Keratinocyte (primary cell): Measurements from ENCODE around the gene EVL. TPM values are rescaled to one million over a fixed set of nuclear protein-coding genes. Genes with fewer than 3 reads are reported as not detected.

Experiments used
- DNase-seq: peaks from one replicate; pipeline ENCODE4 v3.0.0-alpha.2; 2011; ENCODE audit warnings: low read depth, missing footprints, low spot score
- FAIRE-seq: peaks from 2 replicates; lab custom pipeline; 2011; peaks lifted over from hg19 to GRCh38; lab: Jason Lieb, UNC
- H2AFZ ChIP-seq: 2 replicates; pipeline ENCODE4 v1.6.0; 2012; ENCODE audit warnings: low read length, control low read depth, inconsistent platforms; ENCODE audit not compliant: control insufficient read depth
- H3K27ac ChIP-seq: 2 replicates; pipeline ENCODE4 v1.5.1; 2011; ENCODE audit warnings: low read length; ENCODE audit not compliant: control insufficient read depth, insufficient read depth
- H3K27me3 ChIP-seq: 3 replicates; pipeline ENCODE4 v1.6.0; 2011; ENCODE audit warnings: low read length; ENCODE audit not compliant: control insufficient read depth, insufficient read depth; ENCODE audit errors: extremely low read depth
- H3K36me3 ChIP-seq, 2 experiments: 2 replicates in 1 of 2; 3 replicates in 1 of 2; pipeline ENCODE4 v1.5.1; 2011; ENCODE audit warnings: low read length in 2 of 2, mild to moderate bottlenecking in 1 of 2; ENCODE audit not compliant: control insufficient read depth in 2 of 2, insufficient read depth in 2 of 2; ENCODE audit errors: extremely low read depth in 1 of 2
- H3K4me1 ChIP-seq: 3 replicates; pipeline ENCODE4 v1.5.1; 2011; ENCODE audit warnings: low read length; ENCODE audit not compliant: control insufficient read depth, insufficient read depth; ENCODE audit errors: extremely low read depth
- H3K4me2 ChIP-seq: 3 replicates; pipeline ENCODE4 v1.6.0; 2011; ENCODE audit warnings: low read depth, low read length; ENCODE audit not compliant: control insufficient read depth, insufficient read depth; ENCODE audit errors: extremely low read depth
- H3K4me3 ChIP-seq, 3 experiments: fragments of 200-600 bp in 1 of 3; sonication (generic) in 1 of 3; 2 replicates in 2 of 3; 3 replicates in 1 of 3; pipeline ENCODE4 v1.5.1; 2011 to 2016; ENCODE audit warnings: low read length in 3 of 3, mild to moderate bottlenecking in 3 of 3, control low read depth in 2 of 3, inconsistent platforms in 1 of 3, low read depth in 1 of 3, mixed read lengths in 1 of 3, mixed run types in 1 of 3, moderate library complexity in 1 of 3; ENCODE audit not compliant: control insufficient read depth in 2 of 3, insufficient read depth in 2 of 3; ENCODE audit errors: extremely low read depth in 1 of 3
- H3K79me2 ChIP-seq: 2 replicates; pipeline ENCODE4 v1.6.0; 2012; ENCODE audit warnings: low read length; ENCODE audit not compliant: control insufficient read depth, insufficient read depth
- H3K9ac ChIP-seq: 3 replicates; pipeline ENCODE4 v1.6.0; 2011; ENCODE audit warnings: low read length; ENCODE audit not compliant: control insufficient read depth, insufficient read depth; ENCODE audit errors: extremely low read depth
- H3K9me1 ChIP-seq: 3 replicates; pipeline ENCODE4 v1.6.0; 2011; ENCODE audit warnings: low read length; ENCODE audit not compliant: control insufficient read depth, insufficient read depth; ENCODE audit errors: extremely low read depth
- H3K9me3 ChIP-seq: 2 replicates; pipeline ENCODE4 v1.5.1; 2012; ENCODE audit warnings: low read depth, low read length; ENCODE audit not compliant: control insufficient read depth
- H4K20me1 ChIP-seq: 3 replicates; pipeline ENCODE4 v1.6.0; 2011; ENCODE audit warnings: low read length; ENCODE audit not compliant: control insufficient read depth, insufficient read depth; ENCODE audit errors: extremely low read depth
- EZH2 ChIP-seq: IDR thresholded peaks from one replicate; pipeline ENCODE4 v1.6.1; 2012; ENCODE audit warnings: inconsistent platforms, mild to moderate bottlenecking, low read length, moderate library complexity
- dilution Hi-C: fragments of 300-500 bp; cut with MboI; formaldehyde crosslinking; loops from one replicate; pipeline ENCODE4 v1.7.0; 2020; ENCODE audit warnings: low sequenced_read_pairs; ENCODE audit not compliant: extremely low pct_ligation_motif_present
- polyA plus RNA-seq, 5 experiments: library from polyadenylated mRNA; depleted of rRNA in 3 of 5; stranded (reverse) in 3 of 5; stranded (forward) in 1 of 5; unstranded in 1 of 5; fragments of >200 nt; gene quantifications; 1 replicate in 1 of 5; 2 replicates in 3 of 5; 3 replicates in 1 of 5; pipeline versions ENCODE4 v1.2.1 to v1.2.3, GENCODE V29; 2011 to 2012; ENCODE audit warnings: missing spikeins in 2 of 5, low read depth in 1 of 5, low replicate concordance in 1 of 5
- TF ChIP-seq, protein P1 (sequence below), 3 experiments: IDR thresholded peaks in 1 of 3; conservative IDR thresholded peaks in 1 of 3; optimal IDR thresholded peaks in 1 of 3; 2 replicates in 2 of 3; 3 replicates in 1 of 3; pipeline versions ENCODE3 to v1.5.1; 2011; ENCODE audit warnings: low read length in 3 of 3, mild to moderate bottlenecking in 3 of 3, moderate library complexity in 2 of 3, control low read depth in 1 of 3, inconsistent platforms in 1 of 3; ENCODE audit not compliant: insufficient read depth in 2 of 3; ENCODE audit errors: extremely low read depth in 1 of 3

EVL gene
- polyA plus RNA-seq, 1 donor (not counting 4 experiments of a cell fraction or from before 2014, with no cell fraction given) = 12.0 TPM

DNA sequence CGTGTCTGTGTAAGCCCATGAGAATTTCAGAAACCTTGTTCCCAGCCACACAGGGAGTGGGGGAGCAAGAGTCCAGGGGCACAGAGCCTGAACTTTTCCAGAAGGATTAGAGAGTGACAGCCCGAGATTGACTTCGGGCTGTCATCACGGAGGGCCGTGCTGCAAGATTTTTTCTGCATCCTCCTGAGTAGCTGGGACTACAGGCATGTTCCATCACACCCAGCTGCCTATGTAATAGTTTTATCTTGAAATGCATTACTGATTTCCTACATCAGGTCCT is 14.4 kb downstream of the EVL start:
- H2AFZ ChIP-seq = no peak overlapping the region
- no peak overlapping the region for H3K9ac ChIP-seq
- no peak overlapping the region for H3K27ac ChIP-seq
- no peak for FAIRE-seq
- H3K4me2 ChIP-seq = no peak overlapping the region
- TF ChIP-seq EZH2 = no peak
- TF ChIP-seq, protein P1, sequence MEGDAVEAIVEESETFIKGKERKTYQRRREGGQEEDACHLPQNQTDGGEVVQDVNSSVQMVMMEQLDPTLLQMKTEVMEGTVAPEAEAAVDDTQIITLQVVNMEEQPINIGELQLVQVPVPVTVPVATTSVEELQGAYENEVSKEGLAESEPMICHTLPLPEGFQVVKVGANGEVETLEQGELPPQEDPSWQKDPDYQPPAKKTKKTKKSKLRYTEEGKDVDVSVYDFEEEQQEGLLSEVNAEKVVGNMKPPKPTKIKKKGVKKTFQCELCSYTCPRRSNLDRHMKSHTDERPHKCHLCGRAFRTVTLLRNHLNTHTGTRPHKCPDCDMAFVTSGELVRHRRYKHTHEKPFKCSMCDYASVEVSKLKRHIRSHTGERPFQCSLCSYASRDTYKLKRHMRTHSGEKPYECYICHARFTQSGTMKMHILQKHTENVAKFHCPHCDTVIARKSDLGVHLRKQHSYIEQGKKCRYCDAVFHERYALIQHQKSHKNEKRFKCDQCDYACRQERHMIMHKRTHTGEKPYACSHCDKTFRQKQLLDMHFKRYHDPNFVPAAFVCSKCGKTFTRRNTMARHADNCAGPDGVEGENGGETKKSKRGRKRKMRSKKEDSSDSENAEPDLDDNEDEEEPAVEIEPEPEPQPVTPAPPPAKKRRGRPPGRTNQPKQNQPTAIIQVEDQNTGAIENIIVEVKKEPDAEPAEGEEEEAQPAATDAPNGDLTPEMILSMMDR (optimal IDR thresholded peaks at IDR 0.05 in 1 of 3, IDR thresholded peaks at IDR 0.05 in 1 of 3, conservative IDR thresholded peaks at IDR 0.05 in 1 of 3; ENCODE audit: extremely low read depth in 1 of 3, insufficient read depth in 2 of 3, low read length in 3 of 3) = no peak
- no peak for DNase-seq
- no peaks in the 10 kb centered on the region for H3K9me1 ChIP-seq
- H3K9me3 ChIP-seq = no peaks in the 10 kb centered on the region
- no peaks in the 10 kb centered on the region for H4K20me1 ChIP-seq
- H3K4me1 ChIP-seq = peaks cover 19% of the 10 kb centered on the region
- H3K27me3 ChIP-seq = no peaks in the 10 kb centered on the region
- no peaks in the 10 kb centered on the region for H3K79me2 ChIP-seq
- dilution Hi-C loops = no loop called here
- H3K36me3 ChIP-seq = no peaks in the 10 kb centered on the region
- no peak overlapping the region for H3K4me3 ChIP-seq

DNA sequence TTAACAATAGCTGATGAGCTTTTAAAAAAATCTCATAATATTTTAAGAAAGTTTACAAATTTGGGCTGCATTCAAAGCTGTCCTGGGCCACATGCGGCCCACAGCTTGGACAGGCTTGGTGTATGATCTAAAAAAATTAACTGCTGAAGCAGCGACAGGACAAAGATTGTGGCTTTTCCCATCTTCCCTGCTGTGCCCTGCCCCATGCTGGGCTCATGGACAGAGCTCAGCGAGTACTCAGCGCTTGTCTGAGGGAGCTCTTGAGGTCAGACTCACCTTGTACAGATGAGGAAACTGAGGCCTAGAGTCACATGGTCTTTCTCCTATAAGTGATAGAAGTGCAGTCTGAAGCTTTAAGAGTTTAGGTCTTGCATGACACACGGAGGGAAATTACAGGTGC is 15.0 kb downstream of the EVL start:
- no peak for TF ChIP-seq EZH2
- TF ChIP-seq, protein P1 (optimal IDR thresholded peaks at IDR 0.05 in 1 of 3, IDR thresholded peaks at IDR 0.05 in 1 of 3, conservative IDR thresholded peaks at IDR 0.05 in 1 of 3; ENCODE audit: extremely low read depth in 1 of 3, insufficient read depth in 2 of 3, low read length in 3 of 3) = no peak
- no peaks in the 10 kb centered on the region for H4K20me1 ChIP-seq
- H3K36me3 ChIP-seq = no peaks in the 10 kb centered on the region
- no peak overlapping the region for H3K27ac ChIP-seq
- H3K9ac ChIP-seq = no peak overlapping the region
- no peak overlapping the region for H3K4me3 ChIP-seq
- H3K79me2 ChIP-seq = no peaks in the 10 kb centered on the region
- no peaks in the 10 kb centered on the region for H3K9me1 ChIP-seq
- no peaks in the 10 kb centered on the region for H3K27me3 ChIP-seq
- FAIRE-seq = no peak
- peaks cover 19% of the 10 kb centered on the region for H3K4me1 ChIP-seq
- H3K4me2 ChIP-seq = no peak overlapping the region
- H3K9me3 ChIP-seq = no peaks in the 10 kb centered on the region
- dilution Hi-C loops = no loop called here
- H2AFZ ChIP-seq = no peak overlapping the region
- DNase-seq = no peak
